GM12873 (cell line): ENCODE data around the gene ADGRE1.

Experiments used
- CTCF ChIP-seq: IDR thresholded peaks from 2 replicates; pipeline ENCODE4 v1.5.1; 2012; ENCODE audit warnings: low read depth, mild to moderate bottlenecking, moderate library complexity, low read length, control low read depth; ENCODE audit not compliant: insufficient read depth; ENCODE audit errors: missing control alignments

ADGRE1 gene

DNA sequence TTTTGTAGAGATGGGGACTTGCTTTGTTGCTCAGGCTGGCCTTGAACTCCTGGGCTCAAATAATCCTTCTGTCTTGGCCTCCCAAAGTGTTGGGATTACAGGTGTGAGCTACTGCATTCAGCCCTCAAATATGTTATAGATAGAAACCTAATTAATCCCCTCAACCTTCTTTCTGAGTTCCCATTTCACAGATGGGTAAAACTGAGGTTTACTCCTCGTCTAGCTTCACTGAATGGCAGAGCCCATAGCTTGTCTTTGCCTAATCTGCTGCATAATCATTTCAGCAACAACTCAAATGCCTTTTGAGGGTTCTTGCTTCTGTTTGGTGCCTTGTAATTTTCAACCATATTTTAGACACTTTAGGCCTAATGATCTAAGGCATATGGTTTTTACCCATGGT, 36.0 kb upstream of the ADGRE1 start:
- no peak for TF ChIP-seq CTCF

GRCh38 chr19:6852001-6852400, 35.4 kb upstream of the ADGRE1 start:
- no peak for TF ChIP-seq CTCF

DNA sequence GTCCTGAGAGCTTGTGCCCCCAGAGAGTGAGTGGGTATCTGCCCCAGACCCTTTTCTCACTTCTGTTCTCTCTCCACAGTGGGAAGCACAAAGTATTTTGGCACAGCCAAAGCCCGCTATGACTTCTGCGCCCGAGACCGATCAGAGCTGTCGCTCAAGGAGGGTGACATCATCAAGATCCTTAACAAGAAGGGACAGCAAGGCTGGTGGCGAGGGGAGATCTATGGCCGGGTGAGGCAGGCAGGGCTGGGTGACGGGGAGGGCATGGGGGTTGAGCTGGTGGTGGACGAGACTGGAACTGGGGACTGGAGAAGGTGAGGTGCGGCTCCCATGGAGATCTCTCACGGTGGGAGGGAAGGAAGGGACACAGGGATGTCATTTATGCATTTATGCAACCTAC, 33.5 kb upstream of the ADGRE1 start:
- TF ChIP-seq CTCF: no peak

- TF ChIP-seq CTCF: no peak
These were observed 32.6 kb upstream of the ADGRE1 start for GRCh38 chr19:6854758-6855157.

GRCh38 chr19:6856749-6857372, 30.5 kb upstream of the ADGRE1 start:
- no peak for TF ChIP-seq CTCF

DNA sequence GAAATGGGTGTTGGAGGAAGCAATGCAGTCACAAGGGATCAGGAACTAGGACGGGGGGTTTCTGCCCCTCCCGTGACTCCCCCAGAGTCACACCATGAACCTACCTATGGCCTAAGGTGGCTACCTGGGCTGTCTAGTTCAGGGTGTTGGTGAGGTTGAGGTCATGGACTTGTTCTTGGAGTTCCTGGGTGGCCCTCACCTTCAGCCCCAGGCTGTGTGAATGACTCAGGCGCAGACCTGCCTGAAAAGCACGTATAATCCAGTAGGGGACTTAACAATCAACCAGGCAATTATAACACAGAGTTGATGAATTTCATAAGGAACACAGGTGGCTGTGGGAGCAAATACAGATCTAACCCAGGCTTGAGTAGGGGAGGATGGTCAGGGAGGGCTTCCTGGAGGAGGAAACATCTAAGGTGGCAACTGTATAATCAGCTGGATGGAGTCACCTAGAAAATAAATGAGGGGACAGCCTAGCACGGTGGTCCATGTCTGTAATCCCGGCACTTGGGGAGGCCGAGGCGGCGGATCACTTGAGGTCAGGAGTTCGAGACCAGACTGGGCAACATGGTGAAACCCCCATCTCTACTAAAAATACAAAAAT, 25.6 kb upstream of the ADGRE1 start:
- no peak for TF ChIP-seq CTCF

- peak; percentile 96 for TF ChIP-seq CTCF
These were observed 24.7 kb upstream of the ADGRE1 start for GRCh38 chr19:6862673-6863078.
